ENCODE results near the gene MBP. TPM values are rescaled to one million over a fixed set of nuclear protein-coding genes. Genes with fewer than 3 reads are reported as not detected.

The MBP gene
- total and polyA plus RNA-seq, 10 of the 15 experiments (the other 5 are each of a cell fraction or from before 2014, with no cell fraction given) = 12.2 to 67.8 (median 42.1) TPM

- no peak for TF ChIP-seq ZNF207 (IDR thresholded peaks at IDR 0.05; ENCODE audit: borderline replicate concordance)
- no peak for TF ChIP-seq CUX1 (IDR thresholded peaks at IDR 0.05; ENCODE audit: insufficient replicate concordance, low read depth, low read length)
- no peak for TF ChIP-seq SIX5 (IDR thresholded peaks at IDR 0.05; ENCODE audit: low read depth, low read length, severe bottlenecking)
- no peak for TF ChIP-seq EGR1 (IDR thresholded peaks at IDR 0.05; ENCODE audit: borderline replicate concordance in 1 of 2, low read depth in 2 of 2, low read length in 2 of 2)
- no peak for TF ChIP-seq ASH2L (IDR thresholded peaks at IDR 0.05; ENCODE audit: borderline replicate concordance, low read depth)
- peak; percentile 18 for TF ChIP-seq RELA (IDR thresholded peaks at IDR 0.05; ENCODE audit: borderline replicate concordance, partially characterized antibody)
- TF ChIP-seq PKNOX1 (IDR thresholded peaks at IDR 0.05) = peak; percentile 33; the same call in 1 of the 2 replicates
- no peak for TF ChIP-seq ZNF622 (IDR thresholded peaks at IDR 0.05)
- peak; percentile 26 to 37; a peak in 2 of 4 replicates for TF ChIP-seq IKZF2 (IDR thresholded peaks at IDR 0.05)
- TF ChIP-seq TCF7 (IDR thresholded peaks at IDR 0.05; ENCODE audit: borderline replicate concordance) = no peak
- no peak for TF ChIP-seq ZNF24 (IDR thresholded peaks at IDR 0.05)
- no peak for TF ChIP-seq NR2C2 (IDR thresholded peaks at IDR 0.05; ENCODE audit: borderline replicate concordance, control insufficient read depth, insufficient read length, low read depth)
- TF ChIP-seq ZNF687 (IDR thresholded peaks at IDR 0.05) = no peak
- TF ChIP-seq JUNB (IDR thresholded peaks at IDR 0.05) = no peak
- TF ChIP-seq SMARCA5 (IDR thresholded peaks at IDR 0.05) = peak; percentile 78; the same call in 1 of the 2 replicates
- no peak for TF ChIP-seq CHD4 (IDR thresholded peaks at IDR 0.05)
- no peak for TF ChIP-seq PAX5 (IDR thresholded peaks at IDR 0.05; ENCODE audit: borderline replicate concordance, low read depth, low read length)
- no peak for TF ChIP-seq NFYB (IDR thresholded peaks at IDR 0.05; ENCODE audit: insufficient read depth, low read depth, low read length)
- no peak for TF ChIP-seq ZNF274 (IDR thresholded peaks at IDR 0.05; ENCODE audit: insufficient read depth, insufficient read length)
- no peak for TF ChIP-seq SIN3A (IDR thresholded peaks at IDR 0.05; ENCODE audit: low read depth, low read length)
- peak; percentile 65; the same call in 1 of the 2 replicates for TF ChIP-seq HDGF (IDR thresholded peaks at IDR 0.05)
Observed at GRCh38 chr18:76982841-76983583, 149.6 kb downstream of the MBP start (continued).

All from GM12878 (cell line).